HG03066 (cell line): Measurements from ENCODE around the gene APOBEC3H.

Source experiments
- ATAC-seq: cut with Tn5 transposase; IDR thresholded peaks from one replicate; pipeline ENCODE4 v1.9.1; 2021; ENCODE audit warnings: low read depth; ENCODE audit not compliant: unreplicated experiment

APOBEC3H gene

GRCh38 chr22:39080052-39080762, 16.8 kb upstream of the APOBEC3H start:
- no peak for ATAC-seq

GRCh38 chr22:39081016-39081415, 16.0 kb upstream of the APOBEC3H start:
- no peak for ATAC-seq

- no peak for ATAC-seq
Observed at GRCh38 chr22:39081598-39081997, 15.4 kb upstream of the APOBEC3H start.

GRCh38 chr22:39083212-39084165, 13.6 kb upstream of the APOBEC3H start:
- ATAC-seq: no peak

GRCh38 chr22:39084666-39085065, 12.4 kb upstream of the APOBEC3H start:
- no peak for ATAC-seq

DNA sequence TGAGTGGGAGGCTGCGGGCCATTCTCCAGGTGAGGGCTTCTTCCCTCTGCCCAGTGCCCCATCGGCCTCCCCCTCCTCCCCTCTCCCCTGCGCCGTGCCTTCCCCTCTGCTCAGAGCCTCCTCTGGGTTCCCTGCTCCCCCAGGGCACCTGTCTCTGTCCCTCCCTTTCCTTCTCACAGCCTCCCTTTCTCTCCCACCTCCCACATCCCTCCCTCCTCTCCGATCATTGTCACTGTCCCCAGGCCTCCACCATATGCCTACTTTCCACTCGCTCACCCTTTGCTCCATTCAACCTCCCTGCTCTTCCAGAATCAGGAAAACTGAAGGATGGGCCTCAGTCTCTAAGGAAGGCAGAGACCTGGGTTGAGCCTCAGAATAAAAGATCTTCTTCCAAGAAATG, 9.9 kb upstream of the APOBEC3H start:
- no peak for ATAC-seq

GRCh38 chr22:39087881-39088684, 9.0 kb upstream of the APOBEC3H start:
- ATAC-seq: no peak

GRCh38 chr22:39088685-39089032, 8.4 kb upstream of the APOBEC3H start:
- ATAC-seq: no peak

DNA sequence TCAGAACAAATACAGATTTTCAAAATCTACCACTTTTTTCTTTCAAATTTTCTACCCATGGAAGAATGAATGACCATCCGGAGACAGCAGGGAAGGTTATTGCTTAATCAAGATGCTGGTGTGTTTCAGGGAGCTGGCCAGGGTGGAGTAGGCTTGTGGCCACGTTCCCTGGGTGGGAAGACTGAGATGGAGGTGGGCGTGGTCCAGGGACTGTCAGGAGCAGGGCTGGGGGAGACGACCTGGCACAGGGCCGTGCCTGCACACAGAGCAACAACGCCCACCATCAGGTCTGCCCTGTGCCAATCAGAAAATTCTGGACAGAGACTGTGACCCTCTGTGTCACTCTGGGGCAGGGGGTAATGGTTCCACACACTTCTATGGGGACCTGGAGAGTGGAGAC, 7.1 kb upstream of the APOBEC3H start:
- no peak for ATAC-seq

DNA sequence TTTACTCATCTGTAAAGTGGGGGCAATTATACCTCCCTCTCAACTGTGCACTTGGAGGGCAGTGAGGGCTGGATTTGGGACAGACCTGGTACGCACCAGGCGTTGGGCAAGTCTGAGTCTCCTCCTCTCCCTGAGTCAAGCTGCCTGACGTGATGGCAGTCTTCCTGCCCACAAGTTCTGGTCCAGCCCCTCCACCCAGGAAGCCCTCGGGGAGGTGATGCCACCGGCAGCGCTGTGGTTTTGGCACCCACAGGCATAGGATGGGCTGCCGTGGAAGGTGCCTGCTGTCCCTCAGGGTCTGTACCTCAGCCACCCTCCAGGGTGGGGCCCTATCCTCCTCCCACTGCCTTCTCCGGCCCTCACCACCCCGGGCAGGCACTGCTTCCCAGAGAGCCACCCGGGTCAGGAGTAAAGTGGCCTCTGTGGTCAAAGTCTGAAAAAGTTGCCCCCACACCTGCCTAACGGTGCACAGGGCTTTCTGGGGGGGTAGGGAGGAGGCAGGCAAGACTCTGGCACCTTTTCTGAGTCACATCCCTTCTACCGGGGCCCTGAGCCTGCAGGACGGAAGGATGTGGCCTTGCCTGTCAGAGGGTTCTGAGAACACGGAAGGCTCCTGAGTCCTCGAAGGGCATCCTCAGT, 6.5 kb upstream of the APOBEC3H start:
- ATAC-seq: no peak

- ATAC-seq: no peak
Observed at GRCh38 chr22:39091126-39092081, 5.6 kb upstream of the APOBEC3H start.

GRCh38 chr22:39092111-39092862, 4.8 kb upstream of the APOBEC3H start:
- ATAC-seq: no peak

GRCh38 chr22:39094717-39095389, 2.2 kb upstream of the APOBEC3H start:
- ATAC-seq: no peak

DNA sequence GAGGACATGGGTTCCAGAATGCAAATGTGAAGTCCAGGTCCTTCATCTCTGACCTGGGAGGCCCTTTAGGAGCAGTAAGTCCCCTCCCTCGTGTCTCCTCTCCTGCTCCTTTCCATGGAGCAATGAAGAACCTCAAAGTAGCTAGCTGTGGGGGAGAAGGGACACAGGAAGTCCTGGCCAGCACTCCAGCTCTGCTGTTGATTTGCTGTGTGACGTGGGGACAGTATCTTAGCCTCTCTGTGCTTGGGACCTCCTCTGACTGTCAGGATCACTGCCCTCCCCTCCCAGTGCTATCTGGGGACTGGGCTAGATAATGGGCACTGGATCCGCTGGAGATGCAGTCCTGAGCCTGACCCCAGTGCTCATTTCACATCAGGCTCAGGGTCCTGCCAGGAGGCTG, 1.1 kb upstream of the APOBEC3H start:
- no peak for ATAC-seq

- ATAC-seq: no peak
Observed at GRCh38 chr22:39098026-39098425, 982 bp downstream of the APOBEC3H start.

DNA sequence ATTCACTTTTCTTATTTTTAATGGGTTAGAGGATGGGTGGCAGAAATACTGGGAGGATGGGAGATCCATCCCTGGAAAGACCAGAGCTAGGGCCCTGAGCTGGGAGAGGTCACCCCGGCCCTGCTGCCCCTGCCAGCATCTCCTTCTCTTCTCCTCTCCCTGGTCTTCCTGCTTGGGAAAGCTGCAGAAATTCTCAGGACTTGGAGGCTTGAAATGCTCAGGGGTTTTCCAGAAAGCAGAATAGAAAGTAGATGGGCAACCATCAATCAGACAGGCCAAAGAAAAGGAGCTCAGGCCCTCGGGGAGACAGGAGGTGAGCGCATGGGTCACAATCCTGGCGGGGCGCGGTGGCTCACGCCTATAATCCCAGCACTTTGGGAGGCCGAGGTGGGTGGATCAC, 1.5 kb downstream of the APOBEC3H start:
- ATAC-seq: no peak

- no peak for ATAC-seq
Observed at GRCh38 chr22:39101226-39101625, 4.2 kb downstream of the APOBEC3H start.

GRCh38 chr22:39103431-39103830, 6.4 kb downstream of the APOBEC3H start:
- no peak for ATAC-seq
